Kidney (tissue), 14 donors: Measurements from ENCODE around the gene TMEM161A. TPM values are rescaled to one million over a fixed set of nuclear protein-coding genes. Genes with fewer than 3 reads are reported as not detected.

Experiments used
- DNase-seq, 5 donors: peaks; one replicate each; pipeline ENCODE4 v3.0.0-alpha.2; 2013 to 2020
- FAIRE-seq: peaks from 2 replicates; lab custom pipeline; 2012; peaks lifted over from hg19 to GRCh38; lab: Jason Lieb, UNC
- H3K27ac ChIP-seq, 2 donors: one replicate each; pipeline ENCODE4 v1.7.0; 2013; ENCODE audit warnings: low read depth in 2 of 2, low read length in 2 of 2, inconsistent platforms in 1 of 2
- H3K27me3 ChIP-seq: one replicate; pipeline ENCODE4 v1.7.1; 2013; ENCODE audit warnings: low read length, inconsistent platforms; ENCODE audit not compliant: control insufficient read depth, insufficient read depth
- H3K36me3 ChIP-seq, 3 donors: one replicate each; pipeline versions ENCODE4 v1.7.0 to v1.7.1; 2013; ENCODE audit warnings: low read length in 3 of 3, control low read depth in 1 of 3, inconsistent platforms in 1 of 3; ENCODE audit not compliant: insufficient read depth in 3 of 3, control insufficient read depth in 2 of 3
- H3K4me1 ChIP-seq, 3 donors: one replicate each; pipeline versions ENCODE4 v1.7.0 to v1.7.1; 2013; ENCODE audit warnings: low read length in 3 of 3, inconsistent platforms in 1 of 3, low read depth in 1 of 3; ENCODE audit not compliant: control insufficient read depth in 2 of 3, insufficient read depth in 2 of 3
- H3K4me3 ChIP-seq, 3 donors: one replicate each; pipeline versions ENCODE4 v1.7.0 to v1.8.1; 2013; ENCODE audit warnings: low read length in 3 of 3, control low read depth in 1 of 3, inconsistent platforms in 1 of 3
- H3K9ac ChIP-seq, 3 donors: one replicate each; pipeline versions ENCODE4 v1.7.0 to v1.7.1; 2013; ENCODE audit warnings: low read length in 3 of 3, control low read depth in 1 of 3, inconsistent platforms in 1 of 3
- H3K9me3 ChIP-seq, 3 donors: one replicate each; pipeline versions ENCODE4 v1.7.0 to v1.7.1; 2013; ENCODE audit warnings: low read length in 3 of 3, control low read depth in 1 of 3, inconsistent platforms in 1 of 3; ENCODE audit not compliant: control insufficient read depth in 2 of 3, insufficient read depth in 1 of 3
- CTCF ChIP-seq: IDR thresholded peaks from 3 replicates; pipeline ENCODE4 v1.5.1; 2012; ENCODE audit warnings: mild to moderate bottlenecking, moderate library complexity, borderline replicate concordance; ENCODE audit not compliant: insufficient read depth; ENCODE audit errors: extremely low read depth
- intact Hi-C: fragments of 100-400 bp; cut with DNase I; formaldehyde crosslinking; loops from one replicate; pipeline ENCODE4 v1.11.1; 2022
- polyA plus RNA-seq: library from polyadenylated mRNA; stranded (reverse); fragments of 350-450 nt; fragmentation: Illumina TruSeq; extraction: RNeasy Lipid Tissue Mini Kit (QIAGEN cat#74804); gene quantifications from one replicate; pipeline ENCODE4 v1.2.3, GENCODE V29; 2014; ENCODE audit warnings: low read depth, low replicate concordance; ENCODE audit not compliant: insufficient read depth
- total RNA-seq: library from RNA; stranded (reverse); fragmentation: NEBNext Ultra II Directional; extraction: Animal tissue kit (Norgen Biotek cat#: 25700); gene quantifications from one replicate; pipeline ENCODE4 v1.2.1, GENCODE V29; 2021
- donor health status: control.
- donor health status: control.
- donor health status: control.
- donor health status: control.
- donor health status: control.
- donor health status: DM: yes; HTN: yes; CAD: no.
- donor health status: Normal renal cell carcinoma (clear cell type).

TMEM161A gene
- total and polyA plus RNA-seq, 2 donors from 2014 or later, result 23.9 to 37.1 TPM

- Histone ChIP-seq H3K27me3 (no peaks in the 10 kb centered on the region), H3K9me3 (no peaks in the 10 kb centered on the region), H3K9ac (no peak overlapping the region), H3K27ac (no peak overlapping the region), H3K4me3 (no peak overlapping the region), H3K4me1 (no peaks in the 10 kb centered on the region), H3K36me3 (no peaks in the 10 kb centered on the region)
- TF ChIP-seq CTCF, result no peak
- FAIRE-seq (no peak), DNase-seq (no peak)
- intact Hi-C loops, result no loop called here
Measured at GRCh38 chr19:19145281-19145680, 7.0 kb upstream of the TMEM161A start.

- H3K27ac ChIP-seq, result no peak overlapping the region
- no peak overlapping the region for H3K4me3 ChIP-seq
- H3K9ac ChIP-seq, result no peak overlapping the region
- H3K4me1 ChIP-seq, result peaks cover 0 to 3% (median 2%) of the 10 kb centered on the region in 3 donors
- TF ChIP-seq CTCF, result no peak
- FAIRE-seq (no peak), DNase-seq (no peak)
- no peaks in the 10 kb centered on the region for H3K9me3 ChIP-seq
- intact Hi-C loops, result no loop called here
- no peaks in the 10 kb centered on the region for H3K27me3 ChIP-seq
- H3K36me3 ChIP-seq, result no peaks in the 10 kb centered on the region
Measured at GRCh38 chr19:19142347-19142746, 4.1 kb upstream of the TMEM161A start.

GRCh38 chr19:19140476-19140875, 2.2 kb upstream of the TMEM161A start:
- H3K27me3 ChIP-seq, result no peaks in the 10 kb centered on the region
- DNase-seq, result no peak
- intact Hi-C loops, result no loop called here
- peaks cover 0 to 7% (median 4%) of the 10 kb centered on the region in 3 donors for H3K4me1 ChIP-seq
- no peak overlapping the region for H3K4me3 ChIP-seq
- no peak overlapping the region for H3K9ac ChIP-seq
- no peaks in the 10 kb centered on the region for H3K36me3 ChIP-seq
- no peak overlapping the region for H3K27ac ChIP-seq
- FAIRE-seq, result no peak
- no peak for TF ChIP-seq CTCF
- H3K9me3 ChIP-seq, result no peaks in the 10 kb centered on the region

- Histone ChIP-seq H3K9ac (no peak overlapping the region), H3K4me1 (peaks cover 0 to 7% (median 5%) of the 10 kb centered on the region in 3 donors), H3K9me3 (no peaks in the 10 kb centered on the region), H3K4me3 (no peak overlapping the region), H3K36me3 (no peaks in the 10 kb centered on the region), H3K27ac (no peak overlapping the region), H3K27me3 (no peaks in the 10 kb centered on the region)
- TF ChIP-seq CTCF, result no peak
- intact Hi-C loops, result loop anchor here (10.0 kb wide), 1 partner anchor 85 kb away; no protein-coding TSS in a partner anchor
- DNase-seq (no peak), FAIRE-seq (no peak)
Measured at GRCh38 chr19:19139876-19140229, 1.6 kb upstream of the TMEM161A start.
